Measurements from ENCODE around the gene AGBL1. TPM values are rescaled to one million over a fixed set of nuclear protein-coding genes. Genes with fewer than 3 reads are reported as not detected.

Gene AGBL1
- total and polyA plus RNA-seq, 4 donors: not detected

DNA sequence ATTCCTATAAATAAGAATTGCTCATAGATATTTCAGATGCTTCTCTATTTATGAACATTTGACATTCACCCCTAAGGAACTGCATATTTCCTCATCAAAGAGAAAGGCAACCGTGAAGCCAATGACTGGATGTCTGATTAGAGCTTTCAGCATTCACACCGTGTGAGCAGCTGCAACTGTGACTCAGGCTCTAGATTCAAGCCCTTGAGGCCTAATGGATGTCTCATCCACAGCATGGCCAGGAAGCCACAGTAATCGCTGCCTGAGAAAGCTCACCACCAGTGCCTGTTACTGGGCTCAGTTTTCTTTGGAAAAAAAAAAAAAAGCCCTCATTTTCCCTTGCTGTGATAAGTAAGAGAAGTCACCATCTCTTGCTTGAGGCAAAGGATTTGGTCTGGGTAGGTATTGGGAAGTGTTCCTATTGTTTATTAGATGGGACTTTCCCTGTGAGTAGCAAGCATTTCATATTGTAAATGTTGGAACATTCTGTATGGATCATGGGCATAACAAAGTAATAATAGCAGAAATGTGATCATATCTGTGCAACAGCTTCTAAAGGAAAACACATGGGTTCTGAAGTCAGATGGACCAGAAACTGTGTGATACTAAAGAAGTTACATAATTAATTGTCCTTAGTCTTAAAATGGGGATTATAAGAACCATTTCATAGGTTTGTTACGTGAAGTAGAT lies 783.7 kb downstream of the AGBL1 start:
- Histone ChIP-seq H3K27ac (ENCODE audit: low read depth in 1 of 2, low read length in 2 of 2) (no peak overlapping the region), H3K9me3 (ENCODE audit: control insufficient read depth in 4 of 4, low read length in 3 of 4) (no peaks in the 10 kb centered on the region), H3K9ac (ENCODE audit: low read depth in 1 of 2, low read length in 2 of 2) (no peak overlapping the region), H3K4me1 (ENCODE audit: control insufficient read depth in 4 of 4, insufficient read depth in 4 of 4, low read length in 3 of 4) (no peaks in the 10 kb centered on the region), H3K27me3 (ENCODE audit: control insufficient read depth in 4 of 4, insufficient read depth in 4 of 4, low read length in 3 of 4) (no peaks in the 10 kb centered on the region), H3K4me3 (ENCODE audit: low read depth in 1 of 3, low read length in 3 of 3) (no peak overlapping the region), H3K36me3 (ENCODE audit: control insufficient read depth in 4 of 4, insufficient read depth in 3 of 4, low read depth in 1 of 4, low read length in 3 of 4) (no peaks in the 10 kb centered on the region)
- TF ChIP-seq, protein P1, sequence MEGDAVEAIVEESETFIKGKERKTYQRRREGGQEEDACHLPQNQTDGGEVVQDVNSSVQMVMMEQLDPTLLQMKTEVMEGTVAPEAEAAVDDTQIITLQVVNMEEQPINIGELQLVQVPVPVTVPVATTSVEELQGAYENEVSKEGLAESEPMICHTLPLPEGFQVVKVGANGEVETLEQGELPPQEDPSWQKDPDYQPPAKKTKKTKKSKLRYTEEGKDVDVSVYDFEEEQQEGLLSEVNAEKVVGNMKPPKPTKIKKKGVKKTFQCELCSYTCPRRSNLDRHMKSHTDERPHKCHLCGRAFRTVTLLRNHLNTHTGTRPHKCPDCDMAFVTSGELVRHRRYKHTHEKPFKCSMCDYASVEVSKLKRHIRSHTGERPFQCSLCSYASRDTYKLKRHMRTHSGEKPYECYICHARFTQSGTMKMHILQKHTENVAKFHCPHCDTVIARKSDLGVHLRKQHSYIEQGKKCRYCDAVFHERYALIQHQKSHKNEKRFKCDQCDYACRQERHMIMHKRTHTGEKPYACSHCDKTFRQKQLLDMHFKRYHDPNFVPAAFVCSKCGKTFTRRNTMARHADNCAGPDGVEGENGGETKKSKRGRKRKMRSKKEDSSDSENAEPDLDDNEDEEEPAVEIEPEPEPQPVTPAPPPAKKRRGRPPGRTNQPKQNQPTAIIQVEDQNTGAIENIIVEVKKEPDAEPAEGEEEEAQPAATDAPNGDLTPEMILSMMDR (IDR thresholded peaks at IDR 0.05; ENCODE audit: low read depth, low read length, missing input control): no peak
- TF ChIP-seq GABPA (IDR thresholded peaks at IDR 0.05 in 1 of 2, conservative IDR thresholded peaks at IDR 0.05 in 1 of 2) (no peak), FOXA1 (IDR thresholded peaks at IDR 0.05) (no peak)
- TF ChIP-seq, protein P2, sequence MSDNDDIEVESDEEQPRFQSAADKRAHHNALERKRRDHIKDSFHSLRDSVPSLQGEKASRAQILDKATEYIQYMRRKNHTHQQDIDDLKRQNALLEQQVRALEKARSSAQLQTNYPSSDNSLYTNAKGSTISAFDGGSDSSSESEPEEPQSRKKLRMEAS (IDR thresholded peaks at IDR 0.05): no peak
- DNase-seq (ENCODE audit: low spot score): no peak
- 70% methylated on average over 4 of the region's 4 CpGs for WGBS

DNA sequence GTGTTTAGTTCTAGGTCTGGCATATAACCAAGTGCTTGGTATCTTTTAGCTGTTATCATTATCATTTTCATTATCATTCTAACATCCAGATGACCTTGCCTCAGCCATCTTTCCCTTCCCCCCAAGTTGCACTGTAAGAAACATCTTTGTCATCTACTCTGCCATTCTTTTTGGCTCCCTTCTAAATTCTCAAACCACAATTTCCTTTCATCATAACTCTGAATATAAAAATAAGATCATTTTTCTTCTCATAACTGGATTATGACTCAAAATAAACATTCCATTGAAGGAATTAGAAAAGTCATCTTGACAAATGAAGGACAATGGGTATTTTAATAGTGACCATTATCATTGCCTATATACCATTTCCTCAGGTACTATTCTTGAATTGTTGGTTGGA lies 786.2 kb downstream of the AGBL1 start:
- Histone ChIP-seq H3K4me3 (ENCODE audit: low read depth in 1 of 3, low read length in 3 of 3) (no peak overlapping the region), H3K27me3 (ENCODE audit: control insufficient read depth in 4 of 4, insufficient read depth in 4 of 4, low read length in 3 of 4) (no peaks in the 10 kb centered on the region), H3K27ac (ENCODE audit: low read depth in 1 of 2, low read length in 2 of 2) (no peak overlapping the region), H3K9ac (ENCODE audit: low read depth in 1 of 2, low read length in 2 of 2) (no peak overlapping the region), H3K9me3 (ENCODE audit: control insufficient read depth in 4 of 4, low read length in 3 of 4) (no peaks in the 10 kb centered on the region), H3K36me3 (ENCODE audit: control insufficient read depth in 4 of 4, insufficient read depth in 3 of 4, low read depth in 1 of 4, low read length in 3 of 4) (no peaks in the 10 kb centered on the region), H3K4me1 (ENCODE audit: control insufficient read depth in 4 of 4, insufficient read depth in 4 of 4, low read length in 3 of 4) (no peaks in the 10 kb centered on the region)
- TF ChIP-seq RXRA (IDR thresholded peaks at IDR 0.05) (no peak), YY1 (IDR thresholded peaks at IDR 0.05) (no peak), HNF4G (IDR thresholded peaks at IDR 0.05) (no peak), SP1 (IDR thresholded peaks at IDR 0.05) (no peak), FOXA1 (IDR thresholded peaks at IDR 0.05) (no peak), FOXA2 (IDR thresholded peaks at IDR 0.05) (no peak), HNF4A (conservative IDR thresholded peaks at IDR 0.05) (no peak), EGR1 (IDR thresholded peaks at IDR 0.05; ENCODE audit: low read depth in 2 of 2) (no peak), TAF1 (conservative IDR thresholded peaks at IDR 0.05) (no peak), JUND (IDR thresholded peaks at IDR 0.05) (no peak), GABPA (IDR thresholded peaks at IDR 0.05 in 1 of 2, conservative IDR thresholded peaks at IDR 0.05 in 1 of 2) (no peak)
- TF ChIP-seq, protein P3, sequence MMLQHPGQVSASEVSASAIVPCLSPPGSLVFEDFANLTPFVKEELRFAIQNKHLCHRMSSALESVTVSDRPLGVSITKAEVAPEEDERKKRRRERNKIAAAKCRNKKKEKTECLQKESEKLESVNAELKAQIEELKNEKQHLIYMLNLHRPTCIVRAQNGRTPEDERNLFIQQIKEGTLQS (IDR thresholded peaks at IDR 0.05): no peak
- DNase-seq (ENCODE audit: low spot score): no peak

DNA sequence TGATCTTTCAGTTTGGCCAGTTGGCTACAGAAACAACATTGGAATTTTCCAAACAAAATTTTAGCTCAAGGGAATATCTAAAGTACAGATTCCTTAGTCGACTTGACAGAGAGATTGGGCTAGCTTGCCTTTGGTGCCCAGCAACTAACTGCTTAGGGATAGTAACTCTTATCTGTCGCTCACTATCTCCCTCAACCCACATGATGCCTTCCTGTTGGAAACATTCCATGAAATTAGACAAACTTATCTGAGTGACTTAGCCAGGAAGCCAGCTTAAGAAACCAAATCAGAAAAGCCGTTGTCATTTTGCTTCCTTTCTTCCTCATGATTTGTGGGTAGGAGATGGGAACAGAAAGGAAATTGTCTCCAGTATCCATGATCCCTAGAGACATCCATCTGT lies 791.2 kb downstream of the AGBL1 start:
- Histone ChIP-seq H3K27ac (ENCODE audit: low read depth in 1 of 2, low read length in 2 of 2) (no peak overlapping the region), H3K9me3 (ENCODE audit: control insufficient read depth in 4 of 4, low read length in 3 of 4) (no peaks in the 10 kb centered on the region), H3K9ac (ENCODE audit: low read depth in 1 of 2, low read length in 2 of 2) (no peak overlapping the region), H3K36me3 (ENCODE audit: control insufficient read depth in 4 of 4, insufficient read depth in 3 of 4, low read depth in 1 of 4, low read length in 3 of 4) (no peaks in the 10 kb centered on the region), H3K4me1 (ENCODE audit: control insufficient read depth in 4 of 4, insufficient read depth in 4 of 4, low read length in 3 of 4) (no peaks in the 10 kb centered on the region), H3K27me3 (ENCODE audit: control insufficient read depth in 4 of 4, insufficient read depth in 4 of 4, low read length in 3 of 4) (no peaks in the 10 kb centered on the region), H3K4me3 (ENCODE audit: low read depth in 1 of 3, low read length in 3 of 3) (no peak overlapping the region)
- no peak for DNase-seq (ENCODE audit: low spot score)
- 51% methylated on average over 3 of the region's 3 CpGs for WGBS
- TF ChIP-seq, protein P4, sequence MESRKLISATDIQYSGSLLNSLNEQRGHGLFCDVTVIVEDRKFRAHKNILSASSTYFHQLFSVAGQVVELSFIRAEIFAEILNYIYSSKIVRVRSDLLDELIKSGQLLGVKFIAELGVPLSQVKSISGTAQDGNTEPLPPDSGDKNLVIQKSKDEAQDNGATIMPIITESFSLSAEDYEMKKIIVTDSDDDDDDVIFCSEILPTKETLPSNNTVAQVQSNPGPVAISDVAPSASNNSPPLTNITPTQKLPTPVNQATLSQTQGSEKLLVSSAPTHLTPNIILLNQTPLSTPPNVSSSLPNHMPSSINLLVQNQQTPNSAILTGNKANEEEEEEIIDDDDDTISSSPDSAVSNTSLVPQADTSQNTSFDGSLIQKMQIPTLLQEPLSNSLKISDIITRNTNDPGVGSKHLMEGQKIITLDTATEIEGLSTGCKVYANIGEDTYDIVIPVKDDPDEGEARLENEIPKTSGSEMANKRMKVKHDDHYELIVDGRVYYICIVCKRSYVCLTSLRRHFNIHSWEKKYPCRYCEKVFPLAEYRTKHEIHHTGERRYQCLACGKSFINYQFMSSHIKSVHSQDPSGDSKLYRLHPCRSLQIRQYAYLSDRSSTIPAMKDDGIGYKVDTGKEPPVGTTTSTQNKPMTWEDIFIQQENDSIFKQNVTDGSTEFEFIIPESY (IDR thresholded peaks at IDR 0.05): no peak
- no peak for TF ChIP-seq TAF1 (conservative IDR thresholded peaks at IDR 0.05)
